OCI-LY7 (cell line): ENCODE results near the gene NCOA7.
"Not testable (repeated sequence)": the region's sequence is repeated elsewhere in the genome, so short reads cannot be mapped to it uniquely, and the experiment has no call there.

Experiments
- EZH2phosphoT487 ChIP-seq: fragments of 200-600 bp; sonication (generic); IDR thresholded peaks from 2 replicates; pipeline ENCODE4 v1.6.1; 2018; ENCODE audit warnings: low read depth, borderline replicate concordance, mild to moderate bottlenecking, mixed run types, antibody characterized with exemption, low read length, moderate library complexity, mixed read lengths
- TF ChIP-seq, protein P1 (sequence below): fragments of 200-600 bp; sonication (generic); conservative IDR thresholded peaks from 2 replicates; pipeline ENCODE4 v1.5.1; 2014; ENCODE audit warnings: mild to moderate bottlenecking, antibody characterized with exemption, low read length, moderate library complexity, mixed read lengths

DNA sequence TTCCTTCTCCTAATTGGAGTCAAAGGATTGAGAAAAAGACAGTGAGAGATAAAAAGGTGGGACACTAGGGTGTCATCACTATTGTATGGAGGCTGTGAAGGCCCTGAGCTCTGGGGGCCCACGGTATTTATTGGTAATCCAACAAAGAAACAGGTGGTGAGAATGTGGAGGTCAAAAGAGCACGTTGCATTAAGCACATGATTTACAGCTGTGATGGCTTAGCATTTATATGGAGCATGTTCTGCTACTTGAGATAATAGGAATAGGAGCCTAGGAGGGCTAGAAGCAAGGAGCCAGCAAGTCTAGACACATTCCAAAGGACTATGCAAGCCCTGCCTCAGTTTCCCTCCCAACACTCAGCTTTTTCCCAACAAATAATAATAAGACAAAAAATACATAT lies 121.7 kb downstream of the NCOA7 start:
- TF ChIP-seq, protein P1, sequence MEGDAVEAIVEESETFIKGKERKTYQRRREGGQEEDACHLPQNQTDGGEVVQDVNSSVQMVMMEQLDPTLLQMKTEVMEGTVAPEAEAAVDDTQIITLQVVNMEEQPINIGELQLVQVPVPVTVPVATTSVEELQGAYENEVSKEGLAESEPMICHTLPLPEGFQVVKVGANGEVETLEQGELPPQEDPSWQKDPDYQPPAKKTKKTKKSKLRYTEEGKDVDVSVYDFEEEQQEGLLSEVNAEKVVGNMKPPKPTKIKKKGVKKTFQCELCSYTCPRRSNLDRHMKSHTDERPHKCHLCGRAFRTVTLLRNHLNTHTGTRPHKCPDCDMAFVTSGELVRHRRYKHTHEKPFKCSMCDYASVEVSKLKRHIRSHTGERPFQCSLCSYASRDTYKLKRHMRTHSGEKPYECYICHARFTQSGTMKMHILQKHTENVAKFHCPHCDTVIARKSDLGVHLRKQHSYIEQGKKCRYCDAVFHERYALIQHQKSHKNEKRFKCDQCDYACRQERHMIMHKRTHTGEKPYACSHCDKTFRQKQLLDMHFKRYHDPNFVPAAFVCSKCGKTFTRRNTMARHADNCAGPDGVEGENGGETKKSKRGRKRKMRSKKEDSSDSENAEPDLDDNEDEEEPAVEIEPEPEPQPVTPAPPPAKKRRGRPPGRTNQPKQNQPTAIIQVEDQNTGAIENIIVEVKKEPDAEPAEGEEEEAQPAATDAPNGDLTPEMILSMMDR: not testable (repeated sequence)
- not testable (repeated sequence) for TF ChIP-seq EZH2phosphoT487
